MV-4-11 (cell line): ENCODE measurements around the gene THADA.
"Not testable (repeated sequence)": the region's sequence is repeated elsewhere in the genome, so short reads cannot be mapped to it uniquely, and the experiment has no call there.

ENCODE experiments used
- DNase-seq: peaks from one replicate; lab custom pipeline; 2025; lab: John Stamatoyannopoulos, UW

THADA gene

DNA sequence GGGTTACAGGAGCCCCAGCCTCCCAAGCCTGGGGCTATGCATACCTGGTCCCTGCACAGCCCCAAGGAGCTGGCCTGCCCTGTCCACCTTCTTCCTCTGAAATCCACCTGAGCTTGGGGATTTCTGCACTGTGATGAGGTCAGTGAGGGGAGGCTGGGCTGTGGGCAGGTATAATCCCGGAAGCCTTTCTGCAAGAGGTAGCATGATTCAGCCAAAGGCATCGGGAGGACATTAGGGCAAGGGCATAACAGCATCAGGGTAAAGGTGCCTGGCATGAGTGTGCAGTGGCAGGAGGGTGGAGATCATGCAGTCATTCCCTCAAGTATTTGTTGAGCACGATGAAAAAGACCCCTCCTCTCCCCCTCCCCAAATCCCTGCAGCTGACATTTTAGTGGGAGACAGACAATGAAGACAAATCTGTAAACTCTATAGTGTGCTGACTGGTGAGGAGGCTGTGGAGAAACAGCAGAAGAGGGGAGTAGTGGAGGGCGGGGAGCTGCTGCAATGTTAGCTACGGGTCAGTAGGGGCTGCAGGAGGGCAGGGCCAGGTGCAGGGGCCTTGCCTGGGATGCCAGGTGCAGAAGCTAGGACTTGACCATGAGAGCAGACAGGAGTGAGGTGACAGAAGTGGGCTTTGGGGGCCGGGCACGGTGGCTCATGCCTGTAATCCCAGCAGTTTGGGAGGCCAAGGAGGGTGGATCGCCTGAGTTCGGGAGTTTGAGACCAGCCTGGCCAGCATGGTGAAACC is 388.1 kb downstream of the THADA start:
- DNase-seq = no peak

DNA sequence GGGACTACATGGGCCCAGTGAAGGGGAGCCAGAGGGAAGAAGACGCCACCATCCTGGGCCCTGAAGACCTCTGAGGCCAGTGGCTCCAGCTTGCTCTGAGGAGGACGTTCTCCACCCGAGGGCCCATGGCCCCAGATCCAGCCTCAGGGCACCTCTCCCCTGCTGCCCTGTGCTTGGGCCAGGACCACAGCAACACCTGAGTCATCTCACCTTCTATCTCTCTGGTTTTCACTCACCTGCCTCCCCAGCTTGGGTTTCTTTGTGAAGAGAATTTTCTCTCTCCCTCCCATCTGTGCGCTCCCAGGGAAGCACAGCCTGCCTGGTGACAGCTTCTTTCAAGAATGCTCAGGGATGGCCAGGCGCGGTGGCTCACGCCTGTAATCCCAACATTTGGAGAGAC is 389.2 kb downstream of the THADA start:
- no peak for DNase-seq

DNA sequence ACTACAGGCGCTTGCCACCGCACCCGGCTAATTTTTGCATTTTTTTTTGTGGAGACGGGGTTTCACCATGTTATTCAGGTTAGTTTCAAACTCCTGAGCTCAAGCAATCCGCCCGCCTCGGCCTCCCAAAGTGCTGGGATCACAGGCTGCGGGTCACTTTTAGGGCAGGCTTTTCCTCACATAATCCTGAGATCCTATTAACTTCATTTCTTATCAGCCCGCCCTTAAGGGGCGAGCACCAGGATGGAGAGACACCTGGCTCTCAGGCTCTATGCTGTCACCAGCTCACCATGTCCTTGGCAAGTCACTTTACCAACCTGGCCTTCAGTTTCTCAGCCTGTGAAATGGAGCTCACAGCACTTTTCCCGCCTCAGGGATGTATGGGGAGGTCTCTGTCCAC is 392.5 kb downstream of the THADA start:
- no peak for DNase-seq

DNA sequence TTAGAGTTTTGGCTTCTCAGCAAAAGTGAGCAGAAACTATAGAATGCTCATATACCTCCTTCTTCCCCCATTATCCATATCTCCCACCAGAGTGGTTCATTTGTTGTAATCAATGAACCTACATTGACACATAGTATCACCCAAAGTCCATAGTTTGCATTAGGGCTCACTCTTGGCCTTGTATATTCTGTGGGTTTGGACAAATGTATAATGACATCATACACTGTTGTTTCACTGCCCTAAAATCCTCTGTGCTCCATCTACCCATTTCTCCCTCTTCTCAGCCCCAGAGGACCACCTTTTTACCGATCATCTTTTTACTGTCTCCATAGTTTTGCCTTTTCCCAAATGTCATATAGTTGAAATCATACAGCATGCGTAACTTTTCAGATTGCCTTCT is 393.5 kb downstream of the THADA start:
- DNase-seq = no peak

DNA sequence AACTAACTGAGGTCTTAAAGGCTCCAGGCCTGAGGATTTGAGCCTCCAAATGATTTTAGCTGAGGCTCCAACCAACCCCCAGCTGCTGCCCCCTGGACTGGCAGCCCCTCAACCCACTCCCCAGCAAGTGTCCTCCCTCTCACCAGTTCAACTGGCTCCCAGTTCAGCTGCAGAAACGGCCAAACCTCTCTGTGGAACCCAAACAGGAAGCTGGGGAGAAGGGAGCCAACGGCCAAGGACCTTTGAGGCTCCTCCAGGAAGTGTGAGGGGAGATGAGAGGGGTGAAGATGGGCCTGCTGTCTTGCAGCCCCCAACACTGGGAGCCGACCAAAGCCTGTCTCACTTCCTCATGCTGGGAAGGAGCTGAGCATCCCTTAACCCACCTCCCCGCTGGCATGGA is 394.3 kb downstream of the THADA start:
- peak; percentile 93 for DNase-seq

DNA sequence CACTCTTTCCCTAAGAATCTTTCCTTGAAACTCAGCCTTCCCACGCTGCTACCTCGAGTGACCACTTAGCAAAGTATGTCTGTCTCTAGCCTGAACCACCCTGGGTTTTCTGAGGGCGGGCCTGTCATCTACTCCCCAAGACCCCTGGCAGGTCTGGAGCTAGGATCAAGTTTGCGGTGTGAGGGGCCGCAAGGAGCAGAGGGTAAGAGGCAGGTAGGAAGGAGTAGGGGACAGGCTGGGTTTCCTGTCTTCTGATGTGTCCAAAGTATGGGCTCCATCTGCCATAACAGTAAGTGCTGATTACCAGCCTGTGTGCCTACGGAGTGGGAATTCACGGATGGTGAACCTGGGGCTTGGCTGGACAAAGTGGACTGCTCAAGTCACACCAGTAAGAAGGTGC is 394.8 kb downstream of the THADA start:
- DNase-seq = no peak

DNA sequence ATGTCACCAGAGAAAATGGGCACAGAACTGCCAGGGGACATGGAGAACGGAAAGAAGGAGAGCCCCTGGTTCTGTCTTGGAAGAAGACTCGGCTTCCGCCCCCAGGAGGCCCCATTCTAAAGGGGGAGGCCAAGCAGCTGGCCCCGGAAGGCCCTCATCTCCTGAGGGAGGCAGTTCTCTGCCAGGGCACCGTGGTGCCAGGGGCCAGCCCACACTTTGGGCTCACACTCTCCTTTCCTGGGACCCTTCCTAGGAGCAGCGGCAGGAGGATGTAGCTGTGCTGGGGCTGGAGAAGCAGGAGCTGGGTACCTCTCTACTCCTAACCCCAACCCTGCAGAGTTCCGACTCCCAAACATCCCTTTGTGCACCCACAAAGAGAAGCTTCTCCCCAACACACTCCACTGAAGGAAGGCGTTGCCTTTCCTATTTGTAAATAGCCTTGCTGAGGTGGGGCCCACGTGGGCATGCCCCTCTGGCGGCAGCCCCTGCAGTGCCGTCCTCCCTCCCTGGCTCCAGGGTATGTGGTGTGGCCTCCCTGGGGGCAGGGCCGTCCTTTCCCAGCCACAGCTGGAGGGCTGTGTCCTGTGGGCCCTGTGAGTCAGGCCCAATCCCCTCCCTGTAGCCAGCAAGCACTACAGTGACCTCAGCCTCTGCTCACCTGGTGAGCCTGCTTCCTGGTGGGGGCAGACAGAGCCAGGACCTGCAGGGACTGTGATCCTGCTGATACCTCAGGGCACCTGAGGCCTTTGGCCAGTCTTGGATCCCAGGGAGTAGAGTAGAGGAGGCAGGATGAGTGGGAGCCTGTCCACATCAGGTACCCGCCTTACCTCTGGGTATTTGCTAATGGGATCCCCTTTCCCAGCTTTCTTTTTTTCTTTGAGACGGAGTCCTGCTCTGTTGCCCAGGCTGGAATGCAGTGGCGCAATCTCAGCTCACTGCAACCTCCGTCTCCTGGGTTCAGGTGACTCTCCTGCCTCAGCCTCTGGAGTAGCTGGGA is 396.0 kb downstream of the THADA start:
- DNase-seq = no peak

DNA sequence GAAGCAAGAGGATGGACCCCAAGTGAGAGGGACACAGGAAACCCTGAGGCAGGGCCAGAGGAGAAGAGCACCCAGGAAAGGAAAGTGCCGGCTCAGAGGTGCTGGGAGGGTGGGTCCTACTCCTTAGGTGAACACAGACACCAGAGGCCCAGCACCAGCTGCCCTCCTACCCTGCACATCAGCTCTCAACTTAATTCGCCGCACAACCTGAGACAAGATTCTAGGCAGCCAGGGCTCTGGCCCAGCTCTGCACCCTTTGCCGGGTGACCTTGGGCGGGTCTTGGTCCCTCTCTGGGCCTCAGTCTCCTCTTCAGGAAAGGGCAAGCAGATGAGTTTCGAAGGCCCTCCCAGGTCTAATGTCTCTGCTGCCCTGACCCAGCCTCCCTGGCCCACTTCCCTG is 397.6 kb downstream of the THADA start:
- DNase-seq = no peak

DNA sequence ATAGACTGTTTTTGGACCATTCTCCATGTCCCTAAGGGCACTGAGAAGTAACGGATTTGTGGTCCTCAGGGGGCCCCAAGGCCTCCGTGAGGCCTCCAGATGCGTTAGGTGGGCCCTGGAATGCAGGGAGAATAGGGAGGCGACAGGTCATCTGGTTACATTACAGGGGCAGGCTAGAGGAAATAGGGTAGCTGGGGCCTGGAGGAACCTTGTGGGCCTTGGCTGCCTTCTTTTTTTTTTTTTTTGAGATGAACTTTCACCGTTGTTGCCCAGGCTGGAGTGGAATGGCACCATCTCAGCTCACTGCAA is 398.3 kb downstream of the THADA start:
- DNase-seq = no peak

DNA sequence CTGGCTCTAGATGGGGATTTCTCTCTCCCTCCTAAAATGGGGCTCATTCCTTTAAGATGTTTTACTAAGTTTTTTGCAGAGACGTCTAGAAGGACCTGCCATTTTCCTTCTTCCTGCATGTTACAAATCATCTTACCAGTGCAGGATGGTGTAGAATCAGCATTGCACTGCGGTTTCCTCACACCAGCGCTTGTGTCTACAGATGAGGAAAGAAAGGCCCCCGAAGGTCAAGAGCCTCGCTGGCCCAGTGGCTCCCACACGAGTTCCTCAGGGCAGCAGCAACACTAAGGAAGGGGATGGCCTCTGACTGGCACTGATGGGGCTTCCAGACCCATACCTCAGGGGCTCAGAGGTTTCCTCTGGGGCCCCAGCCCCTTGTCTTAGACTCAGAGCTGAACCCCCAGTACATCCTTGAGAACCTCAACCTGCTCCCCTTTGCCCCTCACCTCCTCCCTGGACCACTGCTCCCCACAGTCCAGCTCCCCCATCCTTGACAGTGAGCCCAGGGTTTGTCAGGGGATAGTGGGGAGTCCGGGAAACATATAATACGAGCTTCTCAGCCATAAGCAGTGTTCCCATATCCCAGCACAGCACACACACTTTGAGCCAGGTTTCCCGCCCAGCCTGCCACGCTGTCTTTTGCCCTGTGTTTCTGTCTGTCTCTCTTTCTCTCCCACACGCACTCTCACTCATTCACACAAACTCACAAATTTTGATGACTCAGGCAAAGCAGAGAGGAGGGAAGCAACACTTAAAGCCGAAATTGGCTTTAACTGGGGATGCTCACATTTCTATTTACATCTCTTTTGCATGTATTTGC is 398.9 kb downstream of the THADA start:
- DNase-seq = no peak

DNA sequence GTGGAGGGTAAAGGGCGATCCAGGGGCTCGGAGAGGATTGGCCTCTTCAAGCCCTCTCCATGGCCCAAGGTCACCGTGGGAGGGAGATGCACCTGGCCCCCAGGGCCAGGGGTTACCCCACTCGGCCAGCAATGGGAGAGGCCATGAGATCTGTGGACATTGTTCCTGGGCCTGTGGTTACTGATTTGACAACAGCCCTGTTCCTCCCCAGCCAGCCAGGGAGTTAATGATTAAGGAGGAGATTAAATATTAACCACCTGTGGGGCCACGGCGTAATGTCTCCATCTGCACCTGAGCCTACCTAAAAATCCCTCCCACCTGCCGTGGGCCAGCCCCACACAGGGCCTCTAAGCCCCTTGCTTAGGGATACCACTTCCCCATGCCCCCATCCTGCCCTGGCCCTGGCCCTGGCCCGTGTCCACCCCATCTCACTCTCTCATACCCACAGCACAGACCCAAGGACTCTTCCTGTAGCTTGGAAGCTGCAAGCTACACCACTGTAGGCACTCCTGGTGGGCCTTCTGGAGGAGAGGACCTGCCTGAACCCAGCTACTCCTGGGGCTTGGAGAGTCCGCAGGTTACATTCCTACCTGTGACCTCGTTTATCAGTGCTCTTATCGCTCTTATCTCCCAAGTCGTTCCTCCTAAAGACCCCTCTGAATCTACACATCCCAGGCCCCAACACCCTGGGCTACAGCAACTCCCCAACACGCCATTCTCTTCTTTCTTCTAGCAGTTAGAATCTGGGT is 401.5 kb downstream of the THADA start:
- no peak for DNase-seq

DNA sequence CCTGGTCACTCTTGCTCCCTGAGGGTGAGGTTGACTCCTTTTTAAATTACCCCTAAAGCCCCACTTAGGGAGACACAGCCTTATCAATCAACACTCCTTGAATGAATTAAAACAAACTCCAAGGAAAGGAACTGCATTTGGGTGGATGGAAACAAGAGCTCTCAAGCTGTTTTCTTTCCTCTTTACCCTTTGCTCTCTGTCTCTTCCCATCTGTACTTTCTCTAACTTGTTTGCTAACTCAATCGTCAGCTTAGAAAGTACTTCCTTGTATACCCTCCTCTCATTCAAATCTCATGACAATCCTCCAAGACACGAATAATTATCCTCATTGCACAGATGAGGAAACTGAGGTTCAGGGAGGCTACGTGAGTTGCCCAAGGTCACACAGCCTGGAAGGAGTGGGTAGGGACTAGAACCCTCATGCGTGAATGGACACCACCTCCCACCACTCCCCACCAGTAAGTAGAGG is 402.2 kb downstream of the THADA start:
- DNase-seq = no peak

DNA sequence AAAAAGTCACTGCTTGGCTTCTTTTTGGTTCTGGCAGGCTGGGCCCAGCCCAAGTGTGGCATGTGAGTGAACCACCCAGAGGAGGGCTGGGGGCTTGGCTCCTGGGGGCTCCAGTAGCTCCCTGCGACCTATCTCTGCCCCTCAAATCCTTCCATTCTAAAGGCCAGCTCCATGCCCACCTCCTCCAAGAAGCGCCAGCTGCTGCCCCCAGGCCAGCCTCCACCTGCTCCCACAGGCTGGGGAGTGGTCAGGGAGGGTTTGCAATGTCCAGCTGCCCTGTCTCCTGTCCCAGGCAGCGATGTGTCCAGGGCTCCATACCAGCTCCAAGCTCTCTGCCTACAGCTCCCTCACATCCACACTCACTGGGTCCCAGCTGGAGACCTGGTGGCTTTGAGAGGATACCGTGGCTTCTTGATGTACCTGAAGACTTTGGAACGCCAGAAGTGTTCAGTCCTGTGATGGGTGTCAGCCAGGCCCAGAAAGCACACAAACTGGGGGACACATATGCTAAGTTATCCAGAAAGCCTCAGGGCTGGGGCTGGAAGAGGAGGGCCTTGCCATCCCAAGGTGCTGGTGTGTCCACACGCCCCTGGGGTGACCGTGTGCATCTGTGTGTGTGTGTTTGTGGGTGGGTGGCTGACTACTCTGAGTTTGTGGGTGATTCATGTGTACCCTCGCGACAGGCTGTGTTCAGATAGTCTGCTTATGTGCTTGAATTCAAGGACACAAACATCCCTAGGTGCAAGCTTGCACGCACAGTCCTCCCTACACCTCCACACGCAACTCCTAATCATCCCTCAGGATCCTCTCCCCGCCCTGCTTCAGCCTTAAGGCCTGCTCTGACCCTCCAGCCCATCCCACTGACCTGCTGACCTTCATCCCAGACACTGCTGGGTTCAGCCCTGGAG is 402.8 kb downstream of the THADA start:
- DNase-seq = no peak

DNA sequence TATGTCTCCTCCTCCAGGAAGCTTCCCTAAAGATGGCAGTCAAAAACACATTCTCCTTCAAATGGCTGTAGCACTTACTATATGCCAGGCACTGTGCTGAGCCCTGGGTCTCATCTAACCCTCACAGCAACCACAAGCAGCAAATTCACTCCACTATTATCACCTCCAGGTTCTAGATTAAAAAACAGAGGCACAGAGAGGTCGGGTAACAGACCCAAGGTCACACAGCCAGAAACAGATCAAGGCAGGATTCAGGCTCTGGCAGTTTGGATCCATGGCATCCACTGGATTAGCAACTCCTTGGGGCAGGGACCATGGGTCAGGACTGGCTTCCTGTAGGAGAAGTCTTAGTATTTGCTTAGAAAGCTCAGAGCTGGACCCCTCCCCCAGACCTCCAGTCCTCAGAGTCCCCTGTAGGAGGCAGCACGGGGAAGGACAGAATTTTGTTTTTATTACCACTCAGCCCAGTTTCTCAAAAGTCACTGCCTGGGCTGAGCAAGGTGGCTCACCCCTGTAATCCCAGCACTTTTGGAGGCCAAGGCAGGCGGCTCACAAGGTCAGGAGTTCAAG is 403.8 kb downstream of the THADA start:
- DNase-seq = no peak

DNA sequence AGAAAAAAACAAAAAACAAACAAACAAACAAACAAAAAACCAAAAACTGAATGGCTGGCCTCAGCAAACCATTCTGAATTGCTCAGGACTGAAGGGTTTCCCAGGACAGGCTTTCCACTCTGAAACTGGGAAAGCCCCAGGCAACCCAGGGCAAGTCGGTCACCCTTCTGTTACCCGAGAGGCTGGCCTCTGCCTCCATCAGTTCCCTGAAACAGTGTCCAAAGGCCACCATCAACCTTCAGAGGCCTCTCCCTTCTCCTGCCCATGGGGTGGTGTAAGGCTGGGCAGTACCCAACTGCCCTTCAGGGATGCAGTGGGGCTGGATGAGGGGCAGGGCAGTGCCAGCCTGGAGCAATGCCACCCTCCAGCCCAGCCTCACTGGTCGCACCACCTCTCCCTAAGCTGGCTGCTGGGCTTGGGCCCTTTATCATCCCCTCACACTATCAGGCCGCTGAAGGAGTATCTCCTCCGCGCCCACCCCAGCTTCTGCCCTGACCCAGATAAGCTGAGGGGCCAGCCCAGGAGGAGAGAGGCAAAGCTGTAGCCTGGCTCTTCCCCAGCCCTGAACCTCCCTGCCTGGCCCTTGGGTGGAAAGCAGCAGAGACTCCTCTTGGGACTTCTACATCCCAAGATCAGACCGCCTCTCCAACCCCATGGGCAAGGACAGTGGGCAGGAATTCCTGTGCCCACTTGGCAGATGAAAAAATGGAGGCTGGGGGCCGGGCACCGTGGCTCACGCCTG is 405.4 kb downstream of the THADA start:
- no peak for DNase-seq

DNA sequence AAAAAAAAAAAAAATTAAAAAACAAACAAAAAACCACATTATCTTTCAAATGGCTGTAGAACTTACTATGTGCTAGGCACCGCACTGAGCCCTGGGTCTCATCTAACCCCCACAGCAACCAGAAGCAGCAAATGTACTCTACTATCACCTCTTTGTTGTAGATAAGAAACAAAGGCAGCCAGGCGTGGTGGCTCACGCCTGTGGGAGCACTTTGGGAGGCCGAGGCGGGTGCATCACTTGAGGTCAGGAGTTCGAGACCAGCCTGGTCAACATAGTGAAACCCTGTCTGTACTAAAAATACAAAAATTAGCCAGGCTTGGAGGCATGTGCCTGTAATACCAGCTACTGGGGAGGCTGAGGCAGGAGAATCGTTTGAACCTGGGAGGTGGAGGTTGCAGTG is 406.0 kb downstream of the THADA start:
- DNase-seq = not testable (repeated sequence)

DNA sequence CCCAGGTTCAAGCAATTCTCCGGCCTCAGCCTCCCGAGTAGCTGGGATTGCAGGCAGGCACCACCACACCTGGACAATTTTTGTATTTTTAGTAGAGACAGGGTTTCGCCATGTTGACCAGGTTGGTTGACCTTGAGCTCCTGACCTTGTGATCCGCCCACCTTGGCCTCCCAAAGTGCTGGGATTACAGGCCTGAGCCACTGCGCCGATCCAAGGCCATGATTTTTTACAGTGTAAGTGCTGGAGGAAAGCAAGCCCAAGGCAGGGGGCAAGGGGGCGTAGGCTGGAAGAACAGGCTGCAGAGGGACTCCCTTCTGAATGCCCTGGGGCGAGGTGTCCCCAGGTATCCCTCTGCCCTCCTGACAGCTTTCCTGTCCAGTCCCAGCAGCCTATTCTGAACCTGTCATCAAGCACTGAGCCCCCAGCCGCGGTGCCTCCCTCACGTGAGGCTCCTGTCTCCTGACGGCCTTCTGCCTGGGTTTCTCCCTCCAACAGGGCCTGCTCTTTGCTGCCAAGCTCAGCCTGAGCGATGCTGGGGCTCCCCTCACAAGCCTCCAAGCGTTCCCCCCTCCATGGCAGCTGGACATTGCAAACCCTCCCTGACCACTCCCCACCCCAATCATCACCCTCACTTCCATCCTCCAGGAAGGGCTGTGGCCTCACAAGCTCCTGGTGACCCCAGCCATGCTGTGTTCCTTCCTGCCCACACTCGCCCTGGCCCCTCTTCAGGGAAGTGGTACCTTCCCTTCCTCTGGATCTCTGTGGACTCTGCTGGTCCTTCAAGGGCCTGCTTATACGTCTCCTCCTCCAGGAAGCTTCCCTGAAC is 407.1 kb downstream of the THADA start:
- no peak for DNase-seq

DNA sequence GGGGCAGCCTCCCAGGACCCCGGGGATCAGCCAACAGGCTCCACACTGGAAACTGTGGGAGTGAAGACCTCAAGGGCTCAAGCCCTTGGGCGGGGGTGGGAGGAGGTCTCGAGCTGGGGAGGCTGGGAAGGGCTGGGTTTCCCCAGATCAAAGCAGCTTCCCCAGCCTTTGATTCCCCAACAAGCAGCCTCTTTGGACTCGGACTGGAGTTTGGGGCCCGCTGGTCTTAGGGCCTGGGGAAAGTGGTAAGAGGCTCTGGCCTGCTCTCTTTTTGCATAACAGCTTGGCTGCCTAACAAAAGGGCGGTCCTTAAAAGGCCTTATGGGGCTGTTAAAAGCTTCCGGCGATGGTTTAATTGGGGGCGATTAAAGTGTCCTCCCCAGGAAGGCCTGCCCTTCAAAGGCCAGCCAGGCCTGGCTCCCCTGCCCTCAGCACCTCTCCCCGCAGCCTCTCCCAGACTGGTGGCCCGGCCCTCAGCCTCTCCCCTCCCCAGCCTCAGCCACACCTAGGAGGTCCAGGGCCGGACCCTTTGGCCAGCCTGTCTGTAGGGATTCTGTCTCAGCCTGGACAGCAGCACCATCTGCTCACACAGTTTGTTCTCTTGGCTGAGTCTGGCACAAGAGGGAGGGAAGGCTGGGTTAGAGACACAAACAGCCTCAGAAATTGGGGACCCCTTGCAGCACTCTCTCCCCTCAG is 409.0 kb downstream of the THADA start:
- DNase-seq = no peak
